ENCODE results near the gene MBP. TPM values are rescaled to one million over a fixed set of nuclear protein-coding genes. Genes with fewer than 3 reads are reported as not detected.

MBP gene
- total RNA-seq (ENCODE audit: low replicate concordance) = 25.8 and 54.1 TPM in 2 replicates

DNA sequence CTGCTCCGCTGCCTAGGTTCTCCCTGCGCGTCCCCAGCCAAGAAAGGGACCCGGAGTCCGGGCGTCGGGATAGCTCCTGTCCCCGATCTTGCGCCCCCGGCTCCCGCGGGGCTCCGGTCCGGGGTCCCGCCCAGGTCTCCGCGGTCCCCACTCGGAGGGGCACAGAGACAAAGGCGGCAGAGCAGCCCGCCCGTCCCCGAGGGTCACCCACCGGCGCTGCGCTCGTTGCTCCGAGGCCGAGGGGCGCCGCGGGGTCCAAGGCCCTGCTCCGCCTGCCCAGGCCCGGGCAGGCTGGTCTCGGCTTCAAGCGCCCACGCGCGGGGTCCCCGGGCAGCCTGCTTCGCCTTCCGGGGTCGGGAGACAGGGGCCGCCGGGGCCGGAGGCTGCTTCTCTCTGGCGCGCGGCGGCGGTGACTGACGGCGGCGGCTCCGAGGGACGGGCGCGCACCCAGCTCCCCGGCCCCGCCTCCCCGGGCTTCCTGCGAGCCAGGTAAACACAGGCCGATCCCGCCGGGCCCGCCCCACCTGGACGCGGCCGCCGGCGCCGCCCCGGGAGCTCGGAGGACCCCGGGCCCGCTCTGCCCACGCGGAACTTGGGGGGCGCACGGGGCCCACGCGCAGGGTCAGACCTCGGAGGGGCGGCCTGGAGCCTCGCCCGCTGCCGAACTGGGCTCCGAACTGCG is at the start of gene MBP:
TSS of gene MBP (minus strand) at position 415 of the 682 bp plus-strand sequence. CDS start 27,522 bp downstream, outside the sequence.
- TF ChIP-seq, protein P1, sequence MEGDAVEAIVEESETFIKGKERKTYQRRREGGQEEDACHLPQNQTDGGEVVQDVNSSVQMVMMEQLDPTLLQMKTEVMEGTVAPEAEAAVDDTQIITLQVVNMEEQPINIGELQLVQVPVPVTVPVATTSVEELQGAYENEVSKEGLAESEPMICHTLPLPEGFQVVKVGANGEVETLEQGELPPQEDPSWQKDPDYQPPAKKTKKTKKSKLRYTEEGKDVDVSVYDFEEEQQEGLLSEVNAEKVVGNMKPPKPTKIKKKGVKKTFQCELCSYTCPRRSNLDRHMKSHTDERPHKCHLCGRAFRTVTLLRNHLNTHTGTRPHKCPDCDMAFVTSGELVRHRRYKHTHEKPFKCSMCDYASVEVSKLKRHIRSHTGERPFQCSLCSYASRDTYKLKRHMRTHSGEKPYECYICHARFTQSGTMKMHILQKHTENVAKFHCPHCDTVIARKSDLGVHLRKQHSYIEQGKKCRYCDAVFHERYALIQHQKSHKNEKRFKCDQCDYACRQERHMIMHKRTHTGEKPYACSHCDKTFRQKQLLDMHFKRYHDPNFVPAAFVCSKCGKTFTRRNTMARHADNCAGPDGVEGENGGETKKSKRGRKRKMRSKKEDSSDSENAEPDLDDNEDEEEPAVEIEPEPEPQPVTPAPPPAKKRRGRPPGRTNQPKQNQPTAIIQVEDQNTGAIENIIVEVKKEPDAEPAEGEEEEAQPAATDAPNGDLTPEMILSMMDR (IDR thresholded peaks at IDR 0.05; ENCODE audit: insufficient read depth, low read length) = no peak
- H3K4me3 ChIP-seq (ENCODE audit: low read depth, low read length) = peak within 1 kb of the TSS; percentile 74
- no peak for DNase-seq (ENCODE audit: low read depth)

DNA sequence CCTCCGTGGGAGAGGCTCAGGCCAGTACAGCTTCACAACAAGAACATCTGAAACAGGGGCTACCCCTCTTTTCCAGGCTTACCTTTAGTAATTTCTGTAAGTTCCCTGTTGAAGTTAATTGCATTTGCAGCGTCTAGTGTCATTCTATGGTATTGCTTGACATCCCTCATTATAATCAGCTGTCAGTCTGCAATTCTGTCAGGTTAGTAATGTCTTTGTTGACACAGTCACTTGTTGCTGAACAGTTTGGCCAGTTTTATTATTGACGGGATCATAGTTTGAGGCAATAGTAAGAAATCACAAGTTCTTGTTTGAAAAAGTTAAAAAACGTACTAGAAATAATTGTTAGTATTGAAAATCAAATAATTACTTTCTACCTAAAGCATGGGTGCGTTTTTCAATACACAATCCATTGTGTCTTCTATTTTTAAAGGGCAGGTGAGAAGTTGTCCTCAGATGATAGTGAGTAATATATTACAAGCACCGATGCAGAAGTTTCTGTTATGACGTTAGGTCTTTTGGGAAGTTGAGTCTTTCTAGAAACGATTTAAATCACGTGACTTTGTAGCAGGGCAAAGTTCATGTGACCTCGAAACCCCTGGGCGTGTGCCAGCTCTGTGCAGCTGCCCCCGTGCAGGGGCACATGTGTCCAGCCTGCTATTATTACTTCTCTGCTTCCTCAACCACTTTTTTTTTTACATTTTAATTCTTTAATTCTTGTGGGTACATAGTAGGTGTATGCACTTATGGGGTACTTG is 49.5 kb upstream of the MBP start:
- H3K4me3 ChIP-seq (ENCODE audit: low read depth, low read length) = no peak overlapping the region
- DNase-seq (ENCODE audit: low read depth) = no peak
- TF ChIP-seq, protein P1 (IDR thresholded peaks at IDR 0.05; ENCODE audit: insufficient read depth, low read length) = no peak

- H3K4me3 ChIP-seq (ENCODE audit: low read depth, low read length) = no peak overlapping the region
- TF ChIP-seq, protein P1 (IDR thresholded peaks at IDR 0.05; ENCODE audit: insufficient read depth, low read length) = no peak
- DNase-seq (ENCODE audit: low read depth) = peak; percentile 35
These were observed 46.0 kb upstream of the MBP start for GRCh38 chr18:77178559-77178958.

- no peak overlapping the region for H3K4me3 ChIP-seq (ENCODE audit: low read depth, low read length)
- peak; percentile 26 for DNase-seq (ENCODE audit: low read depth)
- TF ChIP-seq, protein P1 (IDR thresholded peaks at IDR 0.05; ENCODE audit: insufficient read depth, low read length) = no peak
These were observed 44.4 kb upstream of the MBP start for GRCh38 chr18:77177009-77177408.

GRCh38 chr18:77173275-77174030 is 40.9 kb upstream of the MBP start:
- no peak overlapping the region for H3K4me3 ChIP-seq (ENCODE audit: low read depth, low read length)
- no peak for DNase-seq (ENCODE audit: low read depth)
- TF ChIP-seq, protein P1 (IDR thresholded peaks at IDR 0.05; ENCODE audit: insufficient read depth, low read length) = no peak

- H3K4me3 ChIP-seq (ENCODE audit: low read depth, low read length) = no peak overlapping the region
- TF ChIP-seq, protein P1 (IDR thresholded peaks at IDR 0.05; ENCODE audit: insufficient read depth, low read length) = no peak
- DNase-seq (ENCODE audit: low read depth) = no peak
These were observed 38.4 kb upstream of the MBP start for GRCh38 chr18:77170890-77171410.

Measured in fibroblast of the aortic adventitia (primary cell).